ENCODE data around the gene GAREM1. TPM values are rescaled to one million over a fixed set of nuclear protein-coding genes. Genes with fewer than 3 reads are reported as not detected.

The GAREM1 gene
- total and polyA plus RNA-seq, 2 of the 8 experiments (the other 6 are each of a cell fraction or from before 2014, with no cell fraction given): 3.6 to 9.2 TPM

DNA sequence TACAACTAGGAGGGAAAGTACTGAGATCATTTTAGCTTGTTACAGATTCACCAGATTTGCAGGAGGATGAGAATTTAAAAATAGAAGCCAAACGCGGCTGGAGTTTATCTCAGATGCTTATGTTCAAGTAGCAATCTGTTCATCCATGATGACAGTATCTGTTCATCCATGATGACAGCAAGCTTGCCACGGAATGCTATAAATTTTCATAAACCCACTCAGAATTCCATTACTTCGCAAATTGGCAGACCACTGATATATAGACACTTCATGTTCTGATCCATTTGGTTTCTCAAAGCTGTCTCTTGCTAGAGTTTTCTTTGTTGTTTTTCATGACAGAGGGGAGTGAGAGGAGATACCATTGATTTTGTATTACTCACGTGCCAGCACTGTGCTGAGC is 84.2 kb downstream of the GAREM1 start:
- no peak for DNase-seq (ENCODE audit: low read depth in 1 of 2, low spot score in 2 of 2)
- WGBS, 2 experiments (ENCODE audit: extremely low coverage in 1 of 2, insufficient coverage in 1 of 2, insufficient read length in 1 of 2, insufficient replicate concordance in 2 of 2, low coverage in 1 of 2, low lambda C conversion rate in 2 of 2, missing lambda C conversion rate in 1 of 2): 83% methylated on average over 5 of the region's 5 CpGs; no CpG with 5 or more reads in 1 of the 2 experiments
- Histone ChIP-seq H3K4me3 (ENCODE audit: extremely low read depth in 1 of 4, insufficient read depth in 2 of 4, low read depth in 3 of 4, low read length in 4 of 4) (no peak overlapping the region), H4K91ac (replicated peaks; ENCODE audit: insufficient read length, low read length) (no peak overlapping the region), H3K4ac (replicated peaks; ENCODE audit: insufficient read length, low read depth, low read length) (no peak overlapping the region), H3K4me1 (replicated peaks in 1 of 4; ENCODE audit: control insufficient read depth in 3 of 4, insufficient read depth in 4 of 4, low read length in 3 of 4) (no peaks in the 10 kb centered on the region), H4K8ac (ENCODE audit: extremely low read depth, insufficient read depth, low read length) (no peak overlapping the region), H3K4me2 (ENCODE audit: insufficient read depth in 1 of 2, low read depth in 2 of 2, low read length in 2 of 2) (no peak overlapping the region), H2BK120ac (replicated peaks; ENCODE audit: low read depth, low read length) (no peak overlapping the region), H2BK5ac (ENCODE audit: low read depth, low read length) (no peak overlapping the region), H2AK5ac (ENCODE audit: low read depth, low read length) (no peak overlapping the region), H3K14ac (ENCODE audit: insufficient read length) (no peak overlapping the region), H3K9ac (replicated peaks in 1 of 4; ENCODE audit: extremely low read depth in 1 of 4, low read depth in 3 of 4, low read length in 3 of 4) (no peak overlapping the region), H3K23me2 (ENCODE audit: low read depth, low read length) (no peaks in the 10 kb centered on the region), H3K36me3 (ENCODE audit: control insufficient read depth in 2 of 4, insufficient read depth in 4 of 4, low read length in 3 of 4) (no peaks in the 10 kb centered on the region), H3K9me3 (ENCODE audit: insufficient read depth in 2 of 2, low read depth in 1 of 2, low read length in 1 of 2) (no peaks in the 10 kb centered on the region), H4K20me1 (replicated peaks in 1 of 2; ENCODE audit: control insufficient read depth in 1 of 2, insufficient read depth in 2 of 2, low read length in 2 of 2) (no peaks in the 10 kb centered on the region), H3K79me2 (ENCODE audit: control insufficient read depth in 1 of 2, insufficient read depth in 2 of 2, low read length in 2 of 2) (no peaks in the 10 kb centered on the region), H2AFZ (ENCODE audit: low read length) (no peak overlapping the region), H3K27me3 (replicated peaks in 1 of 4; ENCODE audit: control insufficient read depth in 3 of 4, extremely low read depth in 1 of 4, insufficient read depth in 3 of 4, low read length in 3 of 4) (no peaks in the 10 kb centered on the region), H3K56ac (replicated peaks; ENCODE audit: insufficient read length, low read depth, low read length) (no peak overlapping the region), H2BK20ac (ENCODE audit: low read length) (no peak overlapping the region), H3K79me1 (ENCODE audit: low read depth, low read length) (no peaks in the 10 kb centered on the region; the same call in 1 of the 2 replicates), H3K27ac (ENCODE audit: low read depth, low read length) (no peak overlapping the region), H2BK12ac (ENCODE audit: low read depth, low read length) (no peak overlapping the region), H2BK15ac (ENCODE audit: low read length) (no peak overlapping the region), H3K23ac (ENCODE audit: insufficient read length) (no peak overlapping the region), H3K18ac (ENCODE audit: extremely low read depth, low read length) (no peak overlapping the region), H4K5ac (ENCODE audit: insufficient read length, low read depth, low read length) (no peak overlapping the region)
- ChIA-PET POLR2A (ENCODE audit: partially characterized antibody) (no interaction called here), CTCF (ENCODE audit: partially characterized antibody) (interaction anchor here (1.2 kb wide), 1 partner anchor 50 kb away, joined by 3 read pairs; no protein-coding TSS in a partner anchor)
- FAIRE-seq: no peak

Data from H1 (cell line).